Panc1 (cell line): ENCODE data around the gene TRERF1.

Experiments
- POLR2AphosphoS5 ChIP-seq: IDR thresholded peaks from 2 replicates; pipeline ENCODE4 v1.6.1; 2012; ENCODE audit warnings: mild to moderate bottlenecking, low read depth, low read length, moderate library complexity
- SIN3A ChIP-seq: IDR thresholded peaks from 2 replicates; pipeline ENCODE4 v1.6.1; 2012; ENCODE audit warnings: low read depth, mild to moderate bottlenecking, low read length, moderate library complexity, borderline replicate concordance; ENCODE audit not compliant: insufficient read depth
- TCF7L2 ChIP-seq: IDR thresholded peaks from 2 replicates; pipeline ENCODE4 v1.6.1; 2011; ENCODE audit warnings: mild to moderate bottlenecking, low read depth, low read length, inconsistent platforms
- TF ChIP-seq, protein P1 (sequence below): fragments of 450-650 bp; IDR thresholded peaks from 2 replicates; pipeline ENCODE4 v1.5.1; 2017; ENCODE audit warnings: mild to moderate bottlenecking
- TF ChIP-seq, protein P2 (sequence below), 2 experiments: IDR thresholded peaks; 2 replicates each; pipeline ENCODE4 v1.6.1; 2011 to 2012; ENCODE audit warnings: low read depth in 2 of 2, control low read depth in 1 of 2, low read length in 1 of 2, mild to moderate bottlenecking in 1 of 2, moderate library complexity in 1 of 2; ENCODE audit not compliant: insufficient read depth in 1 of 2

DNA sequence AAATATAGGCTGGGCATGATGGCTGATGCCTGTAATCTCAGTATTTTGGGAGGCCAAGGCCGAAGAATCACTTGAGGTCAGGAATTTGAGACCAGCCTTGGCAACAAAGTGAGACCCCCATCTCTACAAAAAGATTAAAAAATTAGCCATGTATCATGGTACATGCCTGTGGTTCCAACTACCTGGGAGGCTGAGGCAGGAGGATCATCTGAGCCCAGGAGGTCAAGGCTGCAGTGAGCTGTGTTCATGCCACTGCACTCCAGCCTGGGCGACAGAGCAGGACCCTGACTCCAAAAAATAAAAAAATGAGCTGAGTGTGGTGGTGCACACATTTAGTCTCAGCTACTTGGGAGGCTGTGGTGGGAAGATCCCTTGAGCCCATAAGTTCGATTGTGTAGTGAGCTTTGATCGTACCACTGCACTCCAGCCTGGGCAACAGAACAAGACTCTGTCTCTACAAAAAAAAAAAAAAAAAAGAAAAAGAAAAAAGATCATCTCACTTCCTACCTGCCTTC is 246.9 kb downstream of the TRERF1 start:
- TF ChIP-seq, protein P1, sequence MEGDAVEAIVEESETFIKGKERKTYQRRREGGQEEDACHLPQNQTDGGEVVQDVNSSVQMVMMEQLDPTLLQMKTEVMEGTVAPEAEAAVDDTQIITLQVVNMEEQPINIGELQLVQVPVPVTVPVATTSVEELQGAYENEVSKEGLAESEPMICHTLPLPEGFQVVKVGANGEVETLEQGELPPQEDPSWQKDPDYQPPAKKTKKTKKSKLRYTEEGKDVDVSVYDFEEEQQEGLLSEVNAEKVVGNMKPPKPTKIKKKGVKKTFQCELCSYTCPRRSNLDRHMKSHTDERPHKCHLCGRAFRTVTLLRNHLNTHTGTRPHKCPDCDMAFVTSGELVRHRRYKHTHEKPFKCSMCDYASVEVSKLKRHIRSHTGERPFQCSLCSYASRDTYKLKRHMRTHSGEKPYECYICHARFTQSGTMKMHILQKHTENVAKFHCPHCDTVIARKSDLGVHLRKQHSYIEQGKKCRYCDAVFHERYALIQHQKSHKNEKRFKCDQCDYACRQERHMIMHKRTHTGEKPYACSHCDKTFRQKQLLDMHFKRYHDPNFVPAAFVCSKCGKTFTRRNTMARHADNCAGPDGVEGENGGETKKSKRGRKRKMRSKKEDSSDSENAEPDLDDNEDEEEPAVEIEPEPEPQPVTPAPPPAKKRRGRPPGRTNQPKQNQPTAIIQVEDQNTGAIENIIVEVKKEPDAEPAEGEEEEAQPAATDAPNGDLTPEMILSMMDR = no peak
- TF ChIP-seq POLR2AphosphoS5 (no peak), TCF7L2 (no peak), SIN3A (no peak)
- TF ChIP-seq, protein P2, sequence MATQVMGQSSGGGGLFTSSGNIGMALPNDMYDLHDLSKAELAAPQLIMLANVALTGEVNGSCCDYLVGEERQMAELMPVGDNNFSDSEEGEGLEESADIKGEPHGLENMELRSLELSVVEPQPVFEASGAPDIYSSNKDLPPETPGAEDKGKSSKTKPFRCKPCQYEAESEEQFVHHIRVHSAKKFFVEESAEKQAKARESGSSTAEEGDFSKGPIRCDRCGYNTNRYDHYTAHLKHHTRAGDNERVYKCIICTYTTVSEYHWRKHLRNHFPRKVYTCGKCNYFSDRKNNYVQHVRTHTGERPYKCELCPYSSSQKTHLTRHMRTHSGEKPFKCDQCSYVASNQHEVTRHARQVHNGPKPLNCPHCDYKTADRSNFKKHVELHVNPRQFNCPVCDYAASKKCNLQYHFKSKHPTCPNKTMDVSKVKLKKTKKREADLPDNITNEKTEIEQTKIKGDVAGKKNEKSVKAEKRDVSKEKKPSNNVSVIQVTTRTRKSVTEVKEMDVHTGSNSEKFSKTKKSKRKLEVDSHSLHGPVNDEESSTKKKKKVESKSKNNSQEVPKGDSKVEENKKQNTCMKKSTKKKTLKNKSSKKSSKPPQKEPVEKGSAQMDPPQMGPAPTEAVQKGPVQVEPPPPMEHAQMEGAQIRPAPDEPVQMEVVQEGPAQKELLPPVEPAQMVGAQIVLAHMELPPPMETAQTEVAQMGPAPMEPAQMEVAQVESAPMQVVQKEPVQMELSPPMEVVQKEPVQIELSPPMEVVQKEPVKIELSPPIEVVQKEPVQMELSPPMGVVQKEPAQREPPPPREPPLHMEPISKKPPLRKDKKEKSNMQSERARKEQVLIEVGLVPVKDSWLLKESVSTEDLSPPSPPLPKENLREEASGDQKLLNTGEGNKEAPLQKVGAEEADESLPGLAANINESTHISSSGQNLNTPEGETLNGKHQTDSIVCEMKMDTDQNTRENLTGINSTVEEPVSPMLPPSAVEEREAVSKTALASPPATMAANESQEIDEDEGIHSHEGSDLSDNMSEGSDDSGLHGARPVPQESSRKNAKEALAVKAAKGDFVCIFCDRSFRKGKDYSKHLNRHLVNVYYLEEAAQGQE (IDR thresholded peaks at IDR 0.05; ENCODE audit: insufficient read depth in 1 of 2, low read depth in 2 of 2, low read length in 1 of 2) = no peak
